HepG2 (cell line): Measurements from ENCODE around the gene AGER. TPM values are rescaled to one million over a fixed set of nuclear protein-coding genes. Genes with fewer than 3 reads are reported as not detected.
A peak's percentile ranks its signal among the peaks of the same experiment; 100 is the strongest.

Source experiments
- CENPT ChIP-seq: sonication (generic); formaldehyde crosslinking; IDR thresholded peaks from 2 replicates; pipeline ENCODE4 v1.8.0; 2022; ENCODE audit warnings: low read depth, mild to moderate bottlenecking, moderate library complexity, missing genetic modification reagents
- IKZF4 ChIP-seq: sonication (generic); formaldehyde crosslinking; IDR thresholded peaks from 2 replicates; pipeline ENCODE4 v1.5.1; 2020; ENCODE audit warnings: borderline replicate concordance, mild to moderate bottlenecking, low read depth, missing genetic modification reagents; ENCODE audit errors: not compliant biosample characterization
- IRX3 ChIP-seq: sonication (generic); formaldehyde crosslinking; IDR thresholded peaks from 2 replicates; pipeline ENCODE4 v1.8.1; 2023; ENCODE audit warnings: mild to moderate bottlenecking, low read depth, missing genetic modification reagents, borderline replicate concordance
- KDM2A ChIP-seq: sonication (generic); formaldehyde crosslinking; IDR thresholded peaks from 2 replicates; pipeline ENCODE4 v1.4.0; 2020; ENCODE audit warnings: low read depth, missing genetic modification reagents, borderline replicate concordance
- NFYC ChIP-seq: IDR thresholded peaks from 2 replicates; pipeline ENCODE4 v1.6.1; 2016; ENCODE audit warnings: missing genetic modification reagents, missing compliant biosample characterization
- SALL2 ChIP-seq: sonication (generic); formaldehyde crosslinking; IDR thresholded peaks from 2 replicates; pipeline ENCODE4 v1.8.1; 2023; ENCODE audit warnings: mild to moderate bottlenecking, missing genetic modification reagents, inconsistent platforms
- SP2 ChIP-seq: sonication (generic); formaldehyde crosslinking; IDR thresholded peaks from 2 replicates; pipeline ENCODE4 v1.5.1; 2020; ENCODE audit warnings: mild to moderate bottlenecking, missing genetic modification reagents
- TARDBP ChIP-seq: sonication (generic); formaldehyde crosslinking; IDR thresholded peaks from 2 replicates; pipeline ENCODE4 v1.8.0; 2022; ENCODE audit warnings: mild to moderate bottlenecking, missing genetic modification reagents
- WIZ ChIP-seq: sonication (generic); formaldehyde crosslinking; IDR thresholded peaks from 2 replicates; pipeline ENCODE4 v1.5.1; 2020; ENCODE audit warnings: mild to moderate bottlenecking, missing genetic modification reagents
- YEATS4 ChIP-seq: sonication (generic); formaldehyde crosslinking; IDR thresholded peaks from 2 replicates; pipeline ENCODE4 v1.4.0; 2020; ENCODE audit warnings: missing genetic modification reagents, borderline replicate concordance
- ZNF556 ChIP-seq: sonication (generic); formaldehyde crosslinking; IDR thresholded peaks from 2 replicates; pipeline ENCODE4 v1.4.0; 2020; ENCODE audit warnings: mild to moderate bottlenecking, missing genetic modification reagents, borderline replicate concordance
- ZNF720 ChIP-seq: sonication (generic); formaldehyde crosslinking; IDR thresholded peaks from 2 replicates; pipeline ENCODE4 v1.4.0; 2020; ENCODE audit warnings: missing genetic modification reagents
- polyA plus RNA-seq, 8 experiments: library from polyadenylated mRNA; depleted of rRNA in 3 of 8; stranded (reverse) in 7 of 8; unstranded in 1 of 8; fragments of >200 nt; fragmentation: Illumina TruSeq in 4 of 8; extraction: Trizol in 4 of 8; gene quantifications; 2 replicates each; pipeline versions ENCODE4 v1.2.1 to v1.2.3, GENCODE V29; 2011 to 2016; ENCODE audit warnings: low read depth in 4 of 8, missing spikeins in 1 of 8, mixed read lengths in 1 of 8; ENCODE audit not compliant: insufficient read depth in 1 of 8
- total RNA-seq, 5 experiments: library from RNA; depleted of rRNA; stranded (reverse); fragments of >200 nt; fragmentation: Illumina TruSeq; extraction: Trizol; gene quantifications; 2 replicates each; pipeline ENCODE4 v1.2.3, GENCODE V29; 2016; ENCODE audit warnings: low read depth in 1 of 5
- TF ChIP-seq, protein P1 (sequence below): sonication (generic); formaldehyde crosslinking; IDR thresholded peaks from 2 replicates; pipeline ENCODE4 v1.8.1; 2023; ENCODE audit warnings: missing genetic modification reagents, mild to moderate bottlenecking, borderline replicate concordance
- TF ChIP-seq, protein P2 (sequence below): IDR thresholded peaks from 2 replicates; pipeline ENCODE4 v1.6.1; 2016; ENCODE audit warnings: low read depth, control low read depth
- TF ChIP-seq, protein P3 (sequence below): sonication (generic); formaldehyde crosslinking; IDR thresholded peaks from one replicate; pipeline ENCODE4 v1.5.1; 2020; ENCODE audit warnings: mild to moderate bottlenecking, missing genetic modification reagents; ENCODE audit errors: not compliant biosample characterization
- TF ChIP-seq, protein P4 (sequence below): sonication (generic); formaldehyde crosslinking; IDR thresholded peaks from 2 replicates; pipeline ENCODE4 v1.4.0; 2020; ENCODE audit warnings: missing genetic modification reagents

AGER gene
- total and polyA plus RNA-seq, 2 of the 13 experiments (the other 11 are each of a cell fraction or from before 2014, with no cell fraction given), result 1.9 to 5.1 TPM

DNA sequence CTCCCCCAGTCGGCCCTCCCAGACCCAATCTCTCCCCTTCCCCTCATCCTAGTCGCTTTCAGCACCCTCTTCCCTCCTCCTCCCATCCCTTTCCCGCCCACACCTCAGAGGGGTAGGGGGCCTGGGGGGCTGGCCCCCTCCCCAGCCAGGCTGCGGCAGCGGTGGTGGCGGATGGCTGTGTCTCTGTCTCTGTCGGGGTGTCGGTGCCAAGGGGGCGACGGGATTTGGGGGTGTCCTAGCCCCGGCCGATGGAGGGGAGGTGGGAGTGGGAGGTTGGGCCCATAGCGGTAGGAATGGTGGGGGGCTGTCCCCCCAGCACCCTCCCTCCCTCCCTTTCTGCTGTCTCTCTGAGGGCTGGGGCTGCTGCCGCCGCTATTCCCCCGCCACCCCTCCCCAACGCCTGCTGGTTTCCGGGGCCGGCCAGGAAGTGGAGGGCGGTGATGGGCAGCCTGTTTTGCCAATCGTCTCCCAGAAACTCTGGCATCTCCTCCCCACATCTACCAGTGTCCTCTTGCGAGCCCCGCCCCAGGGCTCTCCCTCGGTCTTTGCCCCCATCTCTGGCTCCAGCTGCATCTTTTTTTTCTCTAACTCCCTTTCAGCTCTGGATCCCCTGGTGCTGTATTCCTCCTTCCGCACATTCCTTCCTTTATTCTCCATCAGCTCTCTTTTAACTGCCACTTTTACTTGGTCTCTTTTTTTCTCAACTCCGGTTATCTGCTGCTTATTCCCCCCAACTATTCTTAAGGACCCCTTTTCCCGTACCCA, 8.2 kb downstream of the AGER start, which contains the start of gene AGPAT1 (continued):
- TF ChIP-seq SALL2 (CRISPR knock-in tag), result peak; percentile 64; the same call in 1 of the 2 replicates
- TF ChIP-seq TARDBP (CRISPR knock-in tag), result peak; percentile 45
- peak; percentile 15; the same call in 1 of the 2 replicates for TF ChIP-seq KDM2A (CRISPR knock-in tag)
- peak; percentile 94 for TF ChIP-seq SP2 (CRISPR knock-in tag)
- TF ChIP-seq, protein P1, sequence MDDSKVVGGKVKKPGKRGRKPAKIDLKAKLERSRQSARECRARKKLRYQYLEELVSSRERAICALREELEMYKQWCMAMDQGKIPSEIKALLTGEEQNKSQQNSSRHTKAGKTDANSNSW (CRISPR knock-in tag), result no peak
- TF ChIP-seq, protein P2, sequence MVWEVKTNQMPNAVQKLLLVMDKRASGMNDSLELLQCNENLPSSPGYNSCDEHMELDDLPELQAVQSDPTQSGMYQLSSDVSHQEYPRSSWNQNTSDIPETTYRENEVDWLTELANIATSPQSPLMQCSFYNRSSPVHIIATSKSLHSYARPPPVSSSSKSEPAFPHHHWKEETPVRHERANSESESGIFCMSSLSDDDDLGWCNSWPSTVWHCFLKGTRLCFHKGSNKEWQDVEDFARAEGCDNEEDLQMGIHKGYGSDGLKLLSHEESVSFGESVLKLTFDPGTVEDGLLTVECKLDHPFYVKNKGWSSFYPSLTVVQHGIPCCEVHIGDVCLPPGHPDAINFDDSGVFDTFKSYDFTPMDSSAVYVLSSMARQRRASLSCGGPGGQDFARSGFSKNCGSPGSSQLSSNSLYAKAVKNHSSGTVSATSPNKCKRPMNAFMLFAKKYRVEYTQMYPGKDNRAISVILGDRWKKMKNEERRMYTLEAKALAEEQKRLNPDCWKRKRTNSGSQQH, result peak; percentile 74; the same call in 1 of the 2 replicates
- TF ChIP-seq, protein P3, sequence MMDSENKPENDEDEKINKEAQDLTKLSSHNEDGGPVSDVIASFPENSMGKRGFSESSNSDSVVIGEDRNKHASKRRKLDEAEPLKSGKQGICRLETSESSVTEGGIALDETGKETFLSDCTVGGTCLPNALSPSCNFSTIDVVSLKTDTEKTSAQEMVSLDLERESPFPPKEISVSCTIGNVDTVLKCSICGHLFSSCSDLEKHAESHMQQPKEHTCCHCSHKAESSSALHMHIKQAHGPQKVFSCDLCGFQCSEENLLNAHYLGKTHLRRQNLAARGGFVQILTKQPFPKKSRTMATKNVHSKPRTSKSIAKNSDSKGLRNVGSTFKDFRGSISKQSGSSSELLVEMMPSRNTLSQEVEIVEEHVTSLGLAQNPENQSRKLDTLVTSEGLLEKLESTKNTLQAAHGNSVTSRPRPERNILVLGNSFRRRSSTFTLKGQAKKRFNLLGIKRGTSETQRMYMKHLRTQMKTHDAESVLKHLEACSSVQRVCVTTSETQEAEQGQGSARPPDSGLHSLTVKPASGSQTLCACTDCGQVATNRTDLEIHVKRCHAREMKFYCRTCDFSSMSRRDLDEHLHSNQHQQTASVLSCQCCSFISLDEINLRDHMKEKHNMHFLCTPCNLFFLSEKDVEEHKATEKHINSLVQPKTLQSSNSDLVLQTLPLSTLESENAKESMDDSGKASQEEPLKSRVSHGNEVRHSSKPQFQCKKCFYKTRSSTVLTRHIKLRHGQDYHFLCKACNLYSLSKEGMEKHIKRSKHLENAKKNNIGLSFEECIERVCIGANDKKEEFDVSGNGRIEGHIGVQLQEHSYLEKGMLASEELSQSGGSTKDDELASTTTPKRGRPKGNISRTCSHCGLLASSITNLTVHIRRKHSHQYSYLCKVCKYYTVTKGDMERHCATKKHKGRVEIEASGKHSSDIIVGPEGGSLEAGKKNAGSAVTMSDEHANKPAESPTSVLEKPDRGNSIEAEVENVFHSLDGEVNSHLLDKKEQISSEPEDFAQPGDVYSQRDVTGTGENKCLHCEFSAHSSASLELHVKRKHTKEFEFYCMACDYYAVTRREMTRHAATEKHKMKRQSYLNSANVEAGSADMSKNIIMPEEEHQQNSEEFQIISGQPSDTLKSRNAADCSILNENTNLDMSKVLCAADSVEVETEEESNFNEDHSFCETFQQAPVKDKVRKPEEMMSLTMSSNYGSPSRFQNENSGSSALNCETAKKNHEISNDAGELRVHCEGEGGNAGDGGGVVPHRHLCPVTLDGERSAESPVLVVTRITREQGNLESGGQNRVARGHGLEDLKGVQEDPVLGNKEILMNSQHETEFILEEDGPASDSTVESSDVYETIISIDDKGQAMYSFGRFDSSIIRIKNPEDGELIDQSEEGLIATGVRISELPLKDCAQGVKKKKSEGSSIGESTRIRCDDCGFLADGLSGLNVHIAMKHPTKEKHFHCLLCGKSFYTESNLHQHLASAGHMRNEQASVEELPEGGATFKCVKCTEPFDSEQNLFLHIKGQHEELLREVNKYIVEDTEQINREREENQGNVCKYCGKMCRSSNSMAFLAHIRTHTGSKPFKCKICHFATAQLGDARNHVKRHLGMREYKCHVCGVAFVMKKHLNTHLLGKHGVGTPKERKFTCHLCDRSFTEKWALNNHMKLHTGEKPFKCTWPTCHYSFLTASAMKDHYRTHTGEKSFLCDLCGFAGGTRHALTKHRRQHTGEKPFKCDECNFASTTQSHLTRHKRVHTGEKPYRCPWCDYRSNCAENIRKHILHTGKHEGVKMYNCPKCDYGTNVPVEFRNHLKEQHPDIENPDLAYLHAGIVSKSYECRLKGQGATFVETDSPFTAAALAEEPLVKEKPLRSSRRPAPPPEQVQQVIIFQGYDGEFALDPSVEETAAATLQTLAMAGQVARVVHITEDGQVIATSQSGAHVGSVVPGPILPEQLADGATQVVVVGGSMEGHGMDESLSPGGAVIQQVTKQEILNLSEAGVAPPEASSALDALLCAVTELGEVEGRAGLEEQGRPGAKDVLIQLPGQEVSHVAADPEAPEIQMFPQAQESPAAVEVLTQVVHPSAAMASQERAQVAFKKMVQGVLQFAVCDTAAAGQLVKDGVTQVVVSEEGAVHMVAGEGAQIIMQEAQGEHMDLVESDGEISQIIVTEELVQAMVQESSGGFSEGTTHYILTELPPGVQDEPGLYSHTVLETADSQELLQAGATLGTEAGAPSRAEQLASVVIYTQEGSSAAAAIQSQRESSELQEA, result no peak
- no peak for TF ChIP-seq ZNF720 (CRISPR knock-in tag)
- no peak for TF ChIP-seq ZNF556 (CRISPR knock-in tag)
- TF ChIP-seq, protein P4, sequence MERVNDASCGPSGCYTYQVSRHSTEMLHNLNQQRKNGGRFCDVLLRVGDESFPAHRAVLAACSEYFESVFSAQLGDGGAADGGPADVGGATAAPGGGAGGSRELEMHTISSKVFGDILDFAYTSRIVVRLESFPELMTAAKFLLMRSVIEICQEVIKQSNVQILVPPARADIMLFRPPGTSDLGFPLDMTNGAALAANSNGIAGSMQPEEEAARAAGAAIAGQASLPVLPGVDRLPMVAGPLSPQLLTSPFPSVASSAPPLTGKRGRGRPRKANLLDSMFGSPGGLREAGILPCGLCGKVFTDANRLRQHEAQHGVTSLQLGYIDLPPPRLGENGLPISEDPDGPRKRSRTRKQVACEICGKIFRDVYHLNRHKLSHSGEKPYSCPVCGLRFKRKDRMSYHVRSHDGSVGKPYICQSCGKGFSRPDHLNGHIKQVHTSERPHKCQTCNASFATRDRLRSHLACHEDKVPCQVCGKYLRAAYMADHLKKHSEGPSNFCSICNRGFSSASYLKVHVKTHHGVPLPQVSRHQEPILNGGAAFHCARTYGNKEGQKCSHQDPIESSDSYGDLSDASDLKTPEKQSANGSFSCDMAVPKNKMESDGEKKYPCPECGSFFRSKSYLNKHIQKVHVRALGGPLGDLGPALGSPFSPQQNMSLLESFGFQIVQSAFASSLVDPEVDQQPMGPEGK (CRISPR knock-in tag), result peak; percentile 90
- TF ChIP-seq IKZF4, result no peak
- TF ChIP-seq YEATS4 (CRISPR knock-in tag), result peak; percentile 82; the same call in 1 of the 2 replicates
- no peak for TF ChIP-seq CENPT (CRISPR knock-in tag)
- 0 out of 2 replicates have a peak, but pooled peaks have one; percentile 28 for TF ChIP-seq WIZ (CRISPR knock-in tag)
- peak; percentile 92 for TF ChIP-seq NFYC
- TF ChIP-seq IRX3, result no peak
